Immature natural killer cell (primary cell): ENCODE data around the gene CTIF. TPM values are rescaled to one million over a fixed set of nuclear protein-coding genes. Genes with fewer than 3 reads are reported as not detected.

Experiments
- DNase-seq, 3 donors: peaks; one replicate each; pipeline ENCODE4 v3.0.0; 2022; ENCODE audit warnings: mixed read lengths in 1 of 3
- H3K27ac Mint-ChIP-seq, 6 donors: one replicate each; pipeline ENCODE4 v1.8.0; 2020; ENCODE audit warnings: mixed read lengths in 6 of 6, mild to moderate bottlenecking in 5 of 6, inconsistent platforms in 4 of 6, moderate library complexity in 3 of 6
- H3K27me3 Mint-ChIP-seq, 3 donors: one replicate each; pipeline ENCODE4 v1.8.0; 2020 to 2021; ENCODE audit warnings: low read depth in 3 of 3, mild to moderate bottlenecking in 3 of 3, mixed read lengths in 3 of 3, moderate library complexity in 3 of 3, inconsistent platforms in 1 of 3
- H3K36me3 Mint-ChIP-seq, 3 donors: one replicate each; pipeline ENCODE4 v1.8.0; 2020; ENCODE audit warnings: mixed read lengths in 3 of 3, inconsistent platforms in 2 of 3, mild to moderate bottlenecking in 2 of 3
- H3K4me1 Mint-ChIP-seq, 2 donors: one replicate each; pipeline ENCODE4 v1.8.0; 2020; ENCODE audit warnings: inconsistent platforms in 2 of 2, mild to moderate bottlenecking in 2 of 2, mixed read lengths in 2 of 2, moderate library complexity in 1 of 2
- H3K4me3 Mint-ChIP-seq, 5 donors: one replicate each; pipeline ENCODE4 v1.8.0; 2020; ENCODE audit warnings: mild to moderate bottlenecking in 5 of 5, mixed read lengths in 5 of 5, inconsistent platforms in 3 of 5, moderate library complexity in 3 of 5
- H3K9me3 Mint-ChIP-seq, 6 donors: one replicate each; pipeline ENCODE4 v1.8.0; 2020; ENCODE audit warnings: mild to moderate bottlenecking in 6 of 6, mixed read lengths in 6 of 6, inconsistent platforms in 4 of 6, moderate library complexity in 3 of 6
- polyA plus RNA-seq, 3 donors: library from polyadenylated mRNA; unstranded; fragments of 300-500 nt; fragmentation: Illumina TruSeq; gene quantifications; one replicate each; pipeline ENCODE4 v1.2.3, GENCODE V29; 2021

CTIF gene
- polyA plus RNA-seq, 3 donors from 2014 or later = 0.28 to 1.2 TPM; not detected in 1

- no peaks in the 10 kb centered on the region for H3K9me3 Mint-ChIP-seq
- no peak overlapping the region for H3K4me3 Mint-ChIP-seq
- DNase-seq = no peak
- no peak overlapping the region for H3K27ac Mint-ChIP-seq
- H3K27me3 Mint-ChIP-seq = peaks cover 0 to 1% (median 0%) of the 10 kb centered on the region in 3 donors
- peaks cover 0 to 8% (median 0%) of the 10 kb centered on the region in 3 donors for H3K36me3 Mint-ChIP-seq
- H3K4me1 Mint-ChIP-seq = peaks cover 0 to 3% of the 10 kb centered on the region in 2 donors
Observed at GRCh38 chr18:48763719-48764100, 224.9 kb downstream of the CTIF start.

- Mint-ChIP-seq H3K36me3 (peaks cover 0 to 8% (median 0%) of the 10 kb centered on the region in 3 donors), H3K4me1 (peaks cover 3 to 4% of the 10 kb centered on the region in 2 donors), H3K27me3 (peaks cover 0 to 2% (median 1%) of the 10 kb centered on the region in 3 donors), H3K27ac (no peak overlapping the region), H3K9me3 (no peaks in the 10 kb centered on the region), H3K4me3 (no peak overlapping the region)
- no peak for DNase-seq
Observed at GRCh38 chr18:48765053-48765452, 226.2 kb downstream of the CTIF start.

GRCh38 chr18:48766026-48766425 lies 227.2 kb downstream of the CTIF start:
- DNase-seq = no peak
- Mint-ChIP-seq H3K4me1 (peaks cover 4% of the 10 kb centered on the region in 2 donors), H3K27me3 (peaks cover 0 to 2% (median 1%) of the 10 kb centered on the region in 3 donors), H3K27ac (no peak overlapping the region), H3K4me3 (no peak overlapping the region), H3K36me3 (peaks cover 0 to 6% (median 0%) of the 10 kb centered on the region in 3 donors), H3K9me3 (no peaks in the 10 kb centered on the region)

GRCh38 chr18:48766487-48766886 lies 227.7 kb downstream of the CTIF start:
- Mint-ChIP-seq H3K36me3 (peaks cover 0 to 3% (median 0%) of the 10 kb centered on the region in 3 donors), H3K9me3 (no peaks in the 10 kb centered on the region), H3K4me3 (no peak overlapping the region), H3K27ac (peak overlapping the region in 1 of 6 donors; percentile 2), H3K27me3 (peaks cover 0 to 2% (median 1%) of the 10 kb centered on the region in 3 donors), H3K4me1 (peaks cover 4 to 5% of the 10 kb centered on the region in 2 donors)
- no peak for DNase-seq

GRCh38 chr18:48767090-48767690 lies 228.4 kb downstream of the CTIF start:
- peaks cover 4 to 5% of the 10 kb centered on the region in 2 donors for H3K4me1 Mint-ChIP-seq
- H3K27ac Mint-ChIP-seq = peak overlapping the region in 1 of 6 donors; percentile 2
- peaks cover 0 to 3% (median 0%) of the 10 kb centered on the region in 3 donors for H3K36me3 Mint-ChIP-seq
- DNase-seq = no peak
- no peaks in the 10 kb centered on the region for H3K9me3 Mint-ChIP-seq
- peaks cover under 1 to 2% (median 1%) of the 10 kb centered on the region in 3 donors for H3K27me3 Mint-ChIP-seq
- no peak overlapping the region for H3K4me3 Mint-ChIP-seq

GRCh38 chr18:48769006-48769636 lies 230.3 kb downstream of the CTIF start:
- H3K4me1 Mint-ChIP-seq = peaks cover 4 to 5% of the 10 kb centered on the region in 2 donors
- H3K27me3 Mint-ChIP-seq = peaks cover 1 to 3% (median 2%) of the 10 kb centered on the region in 3 donors
- H3K36me3 Mint-ChIP-seq = peaks cover 0 to 3% (median 0%) of the 10 kb centered on the region in 3 donors
- H3K4me3 Mint-ChIP-seq = no peak overlapping the region
- H3K9me3 Mint-ChIP-seq = no peaks in the 10 kb centered on the region
- H3K27ac Mint-ChIP-seq = peak overlapping the region in 1 of 6 donors; percentile 53
- no peak for DNase-seq

- Mint-ChIP-seq H3K4me3 (no peak overlapping the region), H3K4me1 (peaks cover 2 to 4% of the 10 kb centered on the region in 2 donors), H3K27me3 (peaks cover 1 to 3% (median 2%) of the 10 kb centered on the region in 3 donors), H3K27ac (no peak overlapping the region), H3K9me3 (no peaks in the 10 kb centered on the region), H3K36me3 (peaks cover 0 to 3% (median 0%) of the 10 kb centered on the region in 3 donors)
- no peak for DNase-seq
Observed at GRCh38 chr18:48770243-48770642, 231.4 kb downstream of the CTIF start.

GRCh38 chr18:48771641-48772375 lies 233.0 kb downstream of the CTIF start:
- Mint-ChIP-seq H3K27ac (no peak overlapping the region), H3K9me3 (no peaks in the 10 kb centered on the region), H3K4me1 (peaks cover 2 to 4% of the 10 kb centered on the region in 2 donors), H3K27me3 (peaks cover 1 to 3% (median 2%) of the 10 kb centered on the region in 3 donors), H3K4me3 (no peak overlapping the region), H3K36me3 (peaks cover 0 to 3% (median 0%) of the 10 kb centered on the region in 3 donors)
- DNase-seq = no peak

GRCh38 chr18:48772457-48772856 lies 233.6 kb downstream of the CTIF start:
- no peak overlapping the region for H3K4me3 Mint-ChIP-seq
- no peak for DNase-seq
- H3K9me3 Mint-ChIP-seq = no peaks in the 10 kb centered on the region
- H3K27ac Mint-ChIP-seq = peak overlapping the region in 1 of 6 donors; percentile 16
- H3K27me3 Mint-ChIP-seq = peaks cover 1 to 3% (median 2%) of the 10 kb centered on the region in 3 donors
- peaks cover 0 to 3% (median 0%) of the 10 kb centered on the region in 3 donors for H3K36me3 Mint-ChIP-seq
- peaks cover 7 to 10% of the 10 kb centered on the region in 2 donors for H3K4me1 Mint-ChIP-seq

GRCh38 chr18:48773821-48774220 lies 235.0 kb downstream of the CTIF start:
- Mint-ChIP-seq H3K27me3 (peaks cover 2 to 3% (median 2%) of the 10 kb centered on the region in 3 donors), H3K27ac (no peak overlapping the region), H3K36me3 (no peaks in the 10 kb centered on the region), H3K4me1 (peaks cover 14 to 17% of the 10 kb centered on the region in 2 donors), H3K9me3 (no peaks in the 10 kb centered on the region), H3K4me3 (no peak overlapping the region)
- no peak for DNase-seq

- Mint-ChIP-seq H3K27ac (no peak overlapping the region), H3K4me3 (no peak overlapping the region), H3K4me1 (peaks cover 12 to 18% of the 10 kb centered on the region in 2 donors), H3K27me3 (peaks cover 0 to 3% (median 2%) of the 10 kb centered on the region in 3 donors), H3K36me3 (no peaks in the 10 kb centered on the region), H3K9me3 (no peaks in the 10 kb centered on the region)
- no peak for DNase-seq
Observed at GRCh38 chr18:48774941-48775340, 236.1 kb downstream of the CTIF start.

- DNase-seq = no peak
- H3K4me1 Mint-ChIP-seq = peaks cover 12 to 18% of the 10 kb centered on the region in 2 donors
- H3K27ac Mint-ChIP-seq = no peak overlapping the region
- no peaks in the 10 kb centered on the region for H3K9me3 Mint-ChIP-seq
- H3K27me3 Mint-ChIP-seq = peaks cover 0 to 3% (median 2%) of the 10 kb centered on the region in 3 donors
- H3K36me3 Mint-ChIP-seq = no peaks in the 10 kb centered on the region
- H3K4me3 Mint-ChIP-seq = no peak overlapping the region
Observed at GRCh38 chr18:48775372-48776155, 236.7 kb downstream of the CTIF start.

GRCh38 chr18:48776156-48776555 lies 237.3 kb downstream of the CTIF start:
- Mint-ChIP-seq H3K4me1 (peaks cover 12 to 17% of the 10 kb centered on the region in 2 donors), H3K9me3 (no peaks in the 10 kb centered on the region), H3K27me3 (peaks cover 0 to 3% (median 2%) of the 10 kb centered on the region in 3 donors), H3K36me3 (no peaks in the 10 kb centered on the region), H3K4me3 (no peak overlapping the region), H3K27ac (no peak overlapping the region)
- DNase-seq = no peak
